Neural crest cell (in vitro differentiated cells): Measurements from ENCODE around the gene RBM5. TPM values are rescaled to one million over a fixed set of nuclear protein-coding genes. Genes with fewer than 3 reads are reported as not detected.

Source experiments
- DNase-seq: peaks from one replicate; pipeline ENCODE4 v3.0.0; 2021; ENCODE audit warnings: low read depth, mixed read lengths, low spot score
- H3K27ac Mint-ChIP-seq: one replicate; pipeline ENCODE4 v1.8.0; 2021; ENCODE audit warnings: mild to moderate bottlenecking, mixed read lengths; ENCODE audit not compliant: unreplicated experiment
- H3K27me3 Mint-ChIP-seq: 2 replicates; pipeline ENCODE4 v1.8.0; 2021; ENCODE audit warnings: low read depth, mild to moderate bottlenecking, mixed read lengths
- H3K36me3 Mint-ChIP-seq: 2 replicates; pipeline ENCODE4 v1.8.0; 2021; ENCODE audit warnings: low read depth, mild to moderate bottlenecking, mixed read lengths
- H3K4me1 Mint-ChIP-seq: 2 replicates; pipeline ENCODE4 v1.8.0; 2021; ENCODE audit warnings: mixed read lengths
- H3K4me3 Mint-ChIP-seq: one replicate; pipeline ENCODE4 v1.8.0; 2021; ENCODE audit warnings: mild to moderate bottlenecking, mixed read lengths
- H3K9me3 Mint-ChIP-seq: 2 replicates; pipeline ENCODE4 v1.8.0; 2021; ENCODE audit warnings: mixed read lengths
- total RNA-seq: library from RNA; stranded (reverse); gene quantifications from 2 replicates; pipeline ENCODE4 v1.2.1, GENCODE V29; 2021
- TF ChIP-seq, protein P1 (sequence below): fragments of 200-600 bp; sonication (generic); conservative IDR thresholded peaks from 2 replicates; pipeline ENCODE4 v1.5.0; 2021; ENCODE audit warnings: antibody characterized with exemption, mild to moderate bottlenecking

Gene RBM5
- total RNA-seq, 1 donor from 2014 or later: 193 TPM

DNA sequence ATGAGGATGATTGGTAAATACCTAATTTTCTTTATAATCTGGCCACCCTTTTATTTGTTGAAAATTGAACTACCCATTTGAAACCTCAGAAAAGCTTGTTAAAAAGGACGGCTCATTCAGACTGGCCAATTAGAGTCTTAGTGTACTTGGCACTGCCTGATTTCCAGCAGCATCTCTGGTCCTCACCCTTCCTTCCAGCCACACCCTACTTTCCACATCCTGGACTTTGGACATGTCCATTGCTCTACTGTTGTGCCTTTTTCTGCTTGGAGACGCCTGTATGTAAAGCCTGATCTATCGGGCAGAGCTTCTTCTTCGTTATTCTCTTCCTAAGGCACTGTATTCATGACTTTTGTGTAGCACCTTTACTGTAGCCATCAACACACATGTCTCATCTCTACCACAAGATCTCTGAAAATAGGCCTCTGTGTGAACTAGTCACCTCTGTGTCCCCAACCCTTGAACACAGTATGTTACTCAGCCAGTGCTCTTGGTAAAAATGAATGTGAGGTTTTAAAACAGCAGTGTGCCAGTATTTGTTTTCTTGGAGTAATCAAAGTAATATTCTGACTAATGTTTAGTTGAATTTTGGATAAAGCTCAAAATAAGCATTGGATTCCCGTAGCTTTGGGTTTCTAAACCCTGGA, 6.8 kb downstream of the RBM5 start:
- peaks cover 43% of the 10 kb centered on the region for H3K36me3 Mint-ChIP-seq
- TF ChIP-seq, protein P1, sequence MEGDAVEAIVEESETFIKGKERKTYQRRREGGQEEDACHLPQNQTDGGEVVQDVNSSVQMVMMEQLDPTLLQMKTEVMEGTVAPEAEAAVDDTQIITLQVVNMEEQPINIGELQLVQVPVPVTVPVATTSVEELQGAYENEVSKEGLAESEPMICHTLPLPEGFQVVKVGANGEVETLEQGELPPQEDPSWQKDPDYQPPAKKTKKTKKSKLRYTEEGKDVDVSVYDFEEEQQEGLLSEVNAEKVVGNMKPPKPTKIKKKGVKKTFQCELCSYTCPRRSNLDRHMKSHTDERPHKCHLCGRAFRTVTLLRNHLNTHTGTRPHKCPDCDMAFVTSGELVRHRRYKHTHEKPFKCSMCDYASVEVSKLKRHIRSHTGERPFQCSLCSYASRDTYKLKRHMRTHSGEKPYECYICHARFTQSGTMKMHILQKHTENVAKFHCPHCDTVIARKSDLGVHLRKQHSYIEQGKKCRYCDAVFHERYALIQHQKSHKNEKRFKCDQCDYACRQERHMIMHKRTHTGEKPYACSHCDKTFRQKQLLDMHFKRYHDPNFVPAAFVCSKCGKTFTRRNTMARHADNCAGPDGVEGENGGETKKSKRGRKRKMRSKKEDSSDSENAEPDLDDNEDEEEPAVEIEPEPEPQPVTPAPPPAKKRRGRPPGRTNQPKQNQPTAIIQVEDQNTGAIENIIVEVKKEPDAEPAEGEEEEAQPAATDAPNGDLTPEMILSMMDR: no peak
- H3K27me3 Mint-ChIP-seq: no peaks in the 10 kb centered on the region
- H3K27ac Mint-ChIP-seq: no peak overlapping the region
- H3K4me1 Mint-ChIP-seq: peaks cover 19% of the 10 kb centered on the region
- H3K9me3 Mint-ChIP-seq: no peaks in the 10 kb centered on the region
- no peak overlapping the region for H3K4me3 Mint-ChIP-seq
- no peak for DNase-seq

- Mint-ChIP-seq H3K9me3 (no peaks in the 10 kb centered on the region), H3K4me1 (peaks cover 3% of the 10 kb centered on the region), H3K36me3 (peaks cover 44% of the 10 kb centered on the region), H3K27me3 (no peaks in the 10 kb centered on the region), H3K4me3 (no peak overlapping the region), H3K27ac (no peak overlapping the region)
- TF ChIP-seq, protein P1: no peak
- DNase-seq: no peak
Measured at GRCh38 chr3:50100386-50100785, 11.7 kb downstream of the RBM5 start.

DNA sequence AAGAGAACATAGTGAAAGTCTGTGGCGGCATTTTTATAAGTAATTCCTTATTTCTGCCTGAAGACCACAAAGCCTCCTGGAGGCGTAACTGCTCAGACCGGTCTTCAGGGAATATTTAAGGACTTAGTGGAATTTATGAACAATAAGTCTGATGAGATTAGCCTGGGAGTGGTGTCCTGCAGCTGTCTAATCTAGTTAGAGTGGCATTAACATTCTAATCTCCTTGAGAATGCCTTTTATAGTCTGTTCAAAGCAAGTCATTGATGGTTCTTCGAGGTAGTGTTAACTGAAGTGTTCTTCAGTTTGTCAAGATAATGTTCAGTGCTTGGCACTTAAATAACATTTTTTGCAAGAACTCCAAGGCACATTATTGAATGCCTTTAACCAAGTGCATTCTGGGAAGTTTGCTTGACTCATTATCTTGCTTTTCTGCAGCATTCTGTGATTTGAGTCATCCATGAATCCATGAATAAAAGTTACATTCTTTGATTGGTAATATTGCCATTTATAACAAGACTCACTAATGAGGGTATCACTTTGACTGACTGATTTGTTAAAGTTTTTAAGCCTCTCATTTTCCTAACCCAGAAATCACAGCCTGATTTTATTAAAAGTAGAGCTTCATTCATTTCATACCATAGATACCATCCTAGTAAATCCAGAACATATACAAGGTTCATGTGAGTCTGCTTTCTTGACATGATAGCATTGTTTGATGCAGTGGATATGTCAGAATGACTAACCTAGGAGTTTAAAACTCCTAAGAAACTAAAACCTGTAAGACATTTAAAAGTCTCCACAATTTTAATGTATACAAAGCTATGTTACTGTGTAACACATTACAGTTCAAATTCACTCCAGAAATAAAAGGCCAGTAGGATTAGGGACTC, 12.5 kb downstream of the RBM5 start:
- Mint-ChIP-seq H3K9me3 (no peaks in the 10 kb centered on the region), H3K4me1 (no peaks in the 10 kb centered on the region), H3K27ac (no peak overlapping the region), H3K27me3 (no peaks in the 10 kb centered on the region), H3K4me3 (no peak overlapping the region), H3K36me3 (peaks cover 38% of the 10 kb centered on the region)
- TF ChIP-seq, protein P1: no peak
- DNase-seq: no peak

DNA sequence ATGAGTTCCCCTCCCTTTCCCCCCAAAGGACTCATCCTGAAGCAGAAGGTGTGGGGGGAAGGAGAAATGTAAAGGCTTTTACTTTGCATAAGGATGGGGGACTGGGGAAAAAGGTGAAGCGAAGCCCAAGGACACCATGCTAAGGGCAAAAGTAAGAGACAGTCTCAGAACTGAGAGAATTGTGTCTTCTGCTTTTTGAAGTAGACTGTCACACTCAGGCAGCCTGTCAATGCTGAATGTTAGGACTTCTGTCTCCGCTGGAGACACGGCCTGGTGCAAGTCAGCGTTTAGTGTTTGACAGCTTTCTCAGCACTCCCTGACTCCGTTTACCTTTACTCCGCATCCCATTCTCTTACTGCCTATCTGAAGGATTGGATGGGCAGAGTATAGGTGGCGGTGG, 13.8 kb downstream of the RBM5 start:
- Mint-ChIP-seq H3K27me3 (no peaks in the 10 kb centered on the region), H3K4me1 (no peaks in the 10 kb centered on the region), H3K4me3 (no peak overlapping the region), H3K27ac (no peak overlapping the region), H3K36me3 (peaks cover 40% of the 10 kb centered on the region), H3K9me3 (no peaks in the 10 kb centered on the region)
- TF ChIP-seq, protein P1: no peak
- no peak for DNase-seq

DNA sequence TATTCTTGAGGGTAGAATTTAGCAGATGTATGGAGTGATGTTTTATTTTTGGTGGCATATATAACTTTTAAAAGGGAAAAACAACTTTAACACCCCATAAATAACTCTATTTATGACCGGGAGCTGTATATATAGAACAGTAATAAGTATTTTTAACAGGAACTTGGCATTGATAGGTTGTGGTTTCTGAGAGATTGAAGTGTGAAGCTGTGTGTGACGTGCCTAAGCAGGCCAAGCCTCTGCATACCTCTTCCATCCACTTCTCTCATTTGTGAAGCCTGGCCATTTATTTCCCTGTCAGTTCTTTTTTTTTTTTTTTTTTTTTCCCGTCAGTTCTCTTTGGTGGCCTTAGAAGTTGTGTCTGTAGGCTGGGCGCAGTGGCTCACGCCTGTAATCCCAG, 23.0 kb downstream of the RBM5 start:
- Mint-ChIP-seq H3K4me3 (no peak overlapping the region), H3K4me1 (no peaks in the 10 kb centered on the region), H3K27ac (no peak overlapping the region)

More for the DNA sequence above, 23.0 kb downstream of the RBM5 start:
- H3K9me3 Mint-ChIP-seq: no peaks in the 10 kb centered on the region
- TF ChIP-seq, protein P1: no peak
- peaks cover 43% of the 10 kb centered on the region for H3K36me3 Mint-ChIP-seq
- DNase-seq: no peak
- H3K27me3 Mint-ChIP-seq: no peaks in the 10 kb centered on the region
